Right lobe of liver (tissue), 4 donors: ENCODE measurements around the gene OPN3.

Experiments used
- POLR2A ChIP-seq: fragments of 450-650 bp; IDR thresholded peaks from one replicate; pipeline ENCODE4 v1.6.1; 2017; ENCODE audit warnings: antibody characterized with exemption, mild to moderate bottlenecking
- TF ChIP-seq, protein P1 (sequence below), 4 donors: fragments of 200-600 bp in 3 of 4; fragments of 450-650 bp in 1 of 4; IDR thresholded peaks; one replicate each; pipeline versions ENCODE4 v1.5.1 to v1.8.0; 2016 to 2022; ENCODE audit warnings: antibody characterized with exemption in 4 of 4, mild to moderate bottlenecking in 2 of 4
- donor health status: DM: no; HTN: no; CAD: no.
- donor health status: DM: no; HTN: no; CAD: no.
- donor health status: DM: no; HTN: yes; CAD: no.

DNA sequence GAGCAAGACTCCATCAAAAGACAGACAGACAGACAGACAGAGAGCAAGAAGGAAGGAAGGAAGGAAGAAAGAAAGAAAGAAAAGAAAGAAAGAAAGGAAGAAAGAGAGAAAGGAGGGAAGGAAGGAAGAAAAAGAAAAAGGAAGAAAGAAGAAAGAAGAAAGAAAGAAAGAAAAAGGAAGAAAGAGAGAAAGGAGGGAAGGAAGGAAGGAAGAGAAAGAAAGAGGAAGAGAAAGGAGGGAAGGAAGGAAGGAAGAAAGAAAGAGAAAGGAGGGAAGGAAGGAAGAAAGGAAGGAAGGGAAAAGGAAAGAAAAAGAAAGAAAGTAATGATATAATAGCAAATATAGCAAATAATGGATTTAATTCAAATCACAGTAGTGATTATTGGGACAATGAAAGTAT, 32.7 kb downstream of the OPN3 start:
- no peak for TF ChIP-seq POLR2A
- TF ChIP-seq, protein P1, sequence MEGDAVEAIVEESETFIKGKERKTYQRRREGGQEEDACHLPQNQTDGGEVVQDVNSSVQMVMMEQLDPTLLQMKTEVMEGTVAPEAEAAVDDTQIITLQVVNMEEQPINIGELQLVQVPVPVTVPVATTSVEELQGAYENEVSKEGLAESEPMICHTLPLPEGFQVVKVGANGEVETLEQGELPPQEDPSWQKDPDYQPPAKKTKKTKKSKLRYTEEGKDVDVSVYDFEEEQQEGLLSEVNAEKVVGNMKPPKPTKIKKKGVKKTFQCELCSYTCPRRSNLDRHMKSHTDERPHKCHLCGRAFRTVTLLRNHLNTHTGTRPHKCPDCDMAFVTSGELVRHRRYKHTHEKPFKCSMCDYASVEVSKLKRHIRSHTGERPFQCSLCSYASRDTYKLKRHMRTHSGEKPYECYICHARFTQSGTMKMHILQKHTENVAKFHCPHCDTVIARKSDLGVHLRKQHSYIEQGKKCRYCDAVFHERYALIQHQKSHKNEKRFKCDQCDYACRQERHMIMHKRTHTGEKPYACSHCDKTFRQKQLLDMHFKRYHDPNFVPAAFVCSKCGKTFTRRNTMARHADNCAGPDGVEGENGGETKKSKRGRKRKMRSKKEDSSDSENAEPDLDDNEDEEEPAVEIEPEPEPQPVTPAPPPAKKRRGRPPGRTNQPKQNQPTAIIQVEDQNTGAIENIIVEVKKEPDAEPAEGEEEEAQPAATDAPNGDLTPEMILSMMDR (IDR thresholded peaks at IDR 0.05), result no peak
